Stimulated activated CD4-positive, alpha-beta T cell treated with anti-CD3 and anti-CD28 coated beads, Interleukin-4, amount 100 ng/mL, for 1 hour (primary cell): ENCODE data around the gene TTLL5.

Experiments used
- DNase-seq: peaks from one replicate; pipeline ENCODE4 v3.0.0-alpha.2; 2020

The TTLL5 gene, protein sequence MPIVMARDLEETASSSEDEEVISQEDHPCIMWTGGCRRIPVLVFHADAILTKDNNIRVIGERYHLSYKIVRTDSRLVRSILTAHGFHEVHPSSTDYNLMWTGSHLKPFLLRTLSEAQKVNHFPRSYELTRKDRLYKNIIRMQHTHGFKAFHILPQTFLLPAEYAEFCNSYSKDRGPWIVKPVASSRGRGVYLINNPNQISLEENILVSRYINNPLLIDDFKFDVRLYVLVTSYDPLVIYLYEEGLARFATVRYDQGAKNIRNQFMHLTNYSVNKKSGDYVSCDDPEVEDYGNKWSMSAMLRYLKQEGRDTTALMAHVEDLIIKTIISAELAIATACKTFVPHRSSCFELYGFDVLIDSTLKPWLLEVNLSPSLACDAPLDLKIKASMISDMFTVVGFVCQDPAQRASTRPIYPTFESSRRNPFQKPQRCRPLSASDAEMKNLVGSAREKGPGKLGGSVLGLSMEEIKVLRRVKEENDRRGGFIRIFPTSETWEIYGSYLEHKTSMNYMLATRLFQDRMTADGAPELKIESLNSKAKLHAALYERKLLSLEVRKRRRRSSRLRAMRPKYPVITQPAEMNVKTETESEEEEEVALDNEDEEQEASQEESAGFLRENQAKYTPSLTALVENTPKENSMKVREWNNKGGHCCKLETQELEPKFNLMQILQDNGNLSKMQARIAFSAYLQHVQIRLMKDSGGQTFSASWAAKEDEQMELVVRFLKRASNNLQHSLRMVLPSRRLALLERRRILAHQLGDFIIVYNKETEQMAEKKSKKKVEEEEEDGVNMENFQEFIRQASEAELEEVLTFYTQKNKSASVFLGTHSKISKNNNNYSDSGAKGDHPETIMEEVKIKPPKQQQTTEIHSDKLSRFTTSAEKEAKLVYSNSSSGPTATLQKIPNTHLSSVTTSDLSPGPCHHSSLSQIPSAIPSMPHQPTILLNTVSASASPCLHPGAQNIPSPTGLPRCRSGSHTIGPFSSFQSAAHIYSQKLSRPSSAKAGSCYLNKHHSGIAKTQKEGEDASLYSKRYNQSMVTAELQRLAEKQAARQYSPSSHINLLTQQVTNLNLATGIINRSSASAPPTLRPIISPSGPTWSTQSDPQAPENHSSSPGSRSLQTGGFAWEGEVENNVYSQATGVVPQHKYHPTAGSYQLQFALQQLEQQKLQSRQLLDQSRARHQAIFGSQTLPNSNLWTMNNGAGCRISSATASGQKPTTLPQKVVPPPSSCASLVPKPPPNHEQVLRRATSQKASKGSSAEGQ (N-terminal part only)

DNA sequence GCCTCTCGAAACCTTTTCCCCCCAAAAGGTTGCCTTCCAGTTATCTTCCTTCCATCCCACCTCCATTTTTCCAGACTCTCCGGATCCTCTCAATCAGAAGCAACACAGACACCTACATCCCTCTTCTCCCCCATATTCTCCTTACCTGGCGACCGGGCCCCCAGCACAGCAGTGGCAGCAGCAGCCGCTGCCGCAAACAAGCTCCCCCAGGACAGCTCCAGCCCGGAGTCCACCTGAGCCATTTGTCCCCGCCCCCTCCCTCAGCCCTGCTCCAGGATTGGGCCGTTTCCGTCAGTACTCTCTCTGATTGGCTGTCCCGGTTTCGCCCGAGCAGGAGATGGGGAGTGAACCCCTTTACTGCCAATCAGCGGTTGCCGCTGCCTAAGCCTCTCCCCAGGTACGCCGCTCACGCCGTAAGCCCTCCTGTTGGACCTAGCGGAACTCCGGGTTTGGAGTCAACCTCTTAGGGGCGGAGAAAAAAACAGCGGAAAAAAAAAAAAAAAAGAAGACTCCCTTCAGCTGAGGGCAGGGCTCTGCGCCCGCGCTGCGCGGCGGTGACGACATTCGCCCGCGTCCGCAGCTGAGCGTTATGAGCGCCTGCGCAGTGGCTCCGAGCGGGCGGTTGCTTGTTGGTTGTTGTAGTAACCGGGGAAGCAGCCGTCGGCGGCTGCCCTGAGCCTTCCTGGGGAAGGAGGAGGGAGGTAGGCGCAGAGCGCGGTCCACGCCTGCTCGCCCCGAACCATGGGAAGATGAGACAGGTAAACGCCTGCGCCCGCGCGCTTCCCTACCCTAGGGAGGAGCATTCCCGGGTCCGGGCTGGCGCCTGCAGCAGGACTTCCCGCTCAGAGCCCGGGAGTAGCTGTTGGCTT is at the start of gene TTLL5, which contains the start of gene ERG28:
Gene TTLL5, plus strand, starts transcription at position 617 of the 869 bp plus-strand sequence. CDS start 1,904 bp downstream, outside the sequence.
Gene ERG28, minus strand, starts transcription at position 247 of the 869 bp plus-strand sequence. CDS start 3,374 bp downstream, outside the sequence.
- peak; percentile 95 for DNase-seq

DNA sequence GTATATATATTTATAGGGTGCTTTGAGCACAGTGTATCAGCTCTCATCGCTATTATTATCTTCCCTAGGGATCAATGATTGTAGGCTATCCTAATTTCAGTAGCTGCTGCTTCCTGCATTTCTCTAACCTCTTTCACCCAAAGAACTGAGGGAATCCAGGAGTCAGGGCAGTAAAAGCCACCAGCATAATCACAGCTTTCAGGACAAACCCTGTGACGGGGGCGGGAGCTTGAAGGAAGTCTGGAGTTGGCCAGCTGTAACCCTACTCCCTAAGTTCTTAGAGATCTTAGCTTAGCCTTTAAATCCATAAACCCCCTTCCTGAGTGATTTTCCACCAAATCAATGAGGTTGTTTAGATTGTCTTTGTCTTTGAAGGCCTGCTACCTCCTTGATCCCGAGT is 48.9 kb upstream of the TTLL5 start:
- DNase-seq: no peak

DNA sequence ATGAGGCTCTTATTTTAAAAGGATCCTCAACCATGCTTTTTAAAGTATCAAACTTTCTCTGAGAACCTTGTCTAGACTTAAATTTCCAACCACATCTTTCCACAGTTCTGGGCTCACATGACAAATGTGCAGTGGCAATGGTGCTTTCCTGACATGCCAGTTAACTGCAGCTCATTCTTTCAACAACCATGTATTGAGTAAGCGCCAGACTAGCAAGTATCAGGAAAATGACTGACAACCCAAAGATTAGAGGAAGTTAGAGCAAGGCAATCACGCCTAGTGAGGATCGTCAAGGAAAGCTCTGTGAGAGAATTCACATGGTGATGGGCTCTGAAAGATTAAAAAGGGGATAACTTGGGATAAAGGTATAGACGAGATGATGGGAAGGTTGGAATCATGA is 46.9 kb upstream of the TTLL5 start:
- DNase-seq: no peak

DNA sequence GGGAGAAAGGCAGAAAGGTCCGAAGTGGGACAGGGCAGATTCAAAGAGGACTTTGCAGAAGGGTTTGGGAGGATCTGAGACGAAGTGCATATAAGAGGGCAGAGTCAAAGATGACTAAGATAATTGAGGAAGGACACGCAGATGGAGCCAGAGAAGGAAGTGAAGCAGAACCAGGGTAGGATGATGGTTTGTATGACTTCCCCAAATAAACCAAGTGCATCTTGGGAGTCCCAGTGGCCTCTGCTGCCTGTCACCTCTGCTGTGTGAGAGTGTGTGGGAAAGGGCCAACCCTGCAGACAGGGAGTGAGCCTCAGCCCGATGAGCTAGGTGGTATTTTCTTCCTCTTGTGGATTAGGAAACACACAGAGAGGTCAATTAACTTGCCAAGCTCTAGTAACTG is 45.8 kb upstream of the TTLL5 start:
- no peak for DNase-seq

DNA sequence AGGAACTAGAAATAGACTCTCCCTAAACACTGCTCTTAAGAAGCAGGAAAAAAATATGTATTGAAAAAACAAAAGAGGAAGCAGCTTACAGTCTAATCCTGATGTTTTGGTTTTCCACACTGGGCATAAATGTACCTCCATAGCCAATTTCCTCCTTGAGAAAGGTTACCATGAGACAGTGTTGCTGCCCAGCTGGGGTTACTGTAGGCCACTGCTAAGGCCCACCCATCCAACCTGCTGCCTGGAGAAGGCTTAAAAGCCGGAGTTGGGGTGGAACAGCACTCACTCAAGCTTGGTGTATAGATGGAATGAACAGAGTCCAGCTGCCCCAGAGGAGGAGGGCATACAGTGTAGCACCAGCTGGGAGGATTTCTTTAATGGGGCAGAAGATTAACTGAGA is 41.5 kb upstream of the TTLL5 start:
- no peak for DNase-seq

DNA sequence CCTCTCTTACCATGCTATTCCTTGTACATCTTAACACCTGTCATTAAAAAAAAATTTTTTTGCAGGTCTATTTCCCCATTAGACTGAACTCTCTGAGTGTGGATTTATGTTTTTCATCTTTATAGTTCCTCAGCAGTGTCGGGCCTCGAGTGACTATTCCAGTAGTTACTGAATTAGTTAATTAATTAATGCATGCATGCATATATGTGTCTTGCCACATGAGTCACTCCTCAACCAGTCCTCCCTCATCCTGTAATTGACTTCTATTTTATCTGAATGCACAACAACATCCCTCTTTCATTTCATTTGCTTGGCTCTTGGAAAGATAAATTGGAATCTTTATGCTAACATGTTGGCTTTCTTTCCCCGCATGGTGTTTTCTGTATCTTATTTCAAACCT is 36.0 kb upstream of the TTLL5 start:
- DNase-seq: no peak

DNA sequence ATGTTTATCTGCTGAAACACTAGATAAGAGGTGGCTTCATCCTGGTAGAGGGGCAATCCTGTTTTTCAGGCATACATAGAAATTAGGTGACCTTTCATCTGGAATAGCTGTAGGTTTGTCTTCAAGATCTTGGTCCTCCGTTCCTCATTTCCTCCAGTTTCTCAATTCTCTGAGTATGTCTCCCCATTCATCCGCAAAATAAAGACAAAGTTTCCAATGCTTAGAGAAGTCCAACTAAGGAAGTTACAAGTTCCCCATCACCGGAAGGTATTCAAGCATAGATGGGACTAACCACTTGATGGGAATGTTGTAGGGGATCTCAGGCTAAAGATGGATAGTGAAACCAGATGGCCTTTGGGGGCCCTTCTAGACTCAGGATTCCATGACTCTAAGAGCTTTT is 34.6 kb upstream of the TTLL5 start:
- no peak for DNase-seq

DNA sequence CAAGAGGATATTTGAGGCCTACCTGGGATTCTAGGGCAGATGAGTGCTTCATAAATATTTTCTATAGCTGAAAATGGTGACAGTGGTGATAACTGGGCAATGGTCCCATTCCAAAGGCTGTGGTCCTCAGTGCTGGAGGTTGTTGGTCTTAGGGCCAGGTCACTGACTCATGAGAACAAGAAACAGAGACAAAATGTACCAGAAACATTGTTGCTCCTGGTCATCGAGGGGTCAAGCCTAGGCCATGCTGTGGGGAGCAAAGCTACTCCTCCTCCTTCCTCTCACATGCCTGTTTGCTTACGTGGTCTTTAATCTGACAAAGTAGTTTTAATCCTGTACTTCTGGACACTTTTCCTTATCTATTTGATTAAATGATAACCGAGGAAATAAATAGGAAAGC is 34.2 kb upstream of the TTLL5 start:
- DNase-seq: no peak

DNA sequence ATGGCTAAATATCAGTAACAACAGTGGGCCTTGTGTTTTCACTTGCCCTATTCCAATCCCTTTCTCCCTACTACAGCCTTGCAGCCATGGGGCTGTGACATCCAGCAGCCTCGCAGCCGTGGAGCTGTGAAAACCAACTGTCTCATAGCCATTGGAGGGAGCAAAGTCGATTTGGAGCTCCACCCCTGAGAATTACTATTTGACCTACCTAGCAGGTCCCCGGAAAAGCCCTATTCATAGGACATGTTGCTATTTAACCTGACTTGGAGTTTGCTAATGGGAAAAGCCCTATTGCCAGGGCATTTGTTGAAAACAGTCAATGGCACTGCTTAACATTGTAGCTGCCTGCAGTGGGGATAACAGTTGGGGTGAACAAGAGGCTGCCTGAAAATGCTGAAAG is 33.6 kb upstream of the TTLL5 start:
- DNase-seq: no peak

DNA sequence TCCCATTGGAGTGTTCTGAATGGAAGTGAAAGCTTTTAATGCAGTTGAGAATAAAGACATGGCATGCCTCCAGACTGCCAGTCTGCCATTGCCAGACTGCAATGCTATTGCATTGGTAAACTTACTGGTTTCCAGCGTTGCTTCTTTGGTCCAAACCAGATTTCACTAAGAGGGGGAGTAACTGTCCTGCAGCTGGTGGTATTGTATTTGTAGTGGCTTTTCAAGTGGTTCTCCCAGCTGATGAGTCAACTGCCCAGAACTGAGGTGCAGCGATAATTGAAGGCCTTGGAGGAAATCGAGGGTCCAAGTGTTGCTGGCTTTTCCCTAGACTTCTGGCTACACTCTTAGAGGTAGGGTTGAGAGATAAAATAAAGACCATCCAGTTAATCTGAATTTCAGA is 32.2 kb upstream of the TTLL5 start:
- DNase-seq: no peak

DNA sequence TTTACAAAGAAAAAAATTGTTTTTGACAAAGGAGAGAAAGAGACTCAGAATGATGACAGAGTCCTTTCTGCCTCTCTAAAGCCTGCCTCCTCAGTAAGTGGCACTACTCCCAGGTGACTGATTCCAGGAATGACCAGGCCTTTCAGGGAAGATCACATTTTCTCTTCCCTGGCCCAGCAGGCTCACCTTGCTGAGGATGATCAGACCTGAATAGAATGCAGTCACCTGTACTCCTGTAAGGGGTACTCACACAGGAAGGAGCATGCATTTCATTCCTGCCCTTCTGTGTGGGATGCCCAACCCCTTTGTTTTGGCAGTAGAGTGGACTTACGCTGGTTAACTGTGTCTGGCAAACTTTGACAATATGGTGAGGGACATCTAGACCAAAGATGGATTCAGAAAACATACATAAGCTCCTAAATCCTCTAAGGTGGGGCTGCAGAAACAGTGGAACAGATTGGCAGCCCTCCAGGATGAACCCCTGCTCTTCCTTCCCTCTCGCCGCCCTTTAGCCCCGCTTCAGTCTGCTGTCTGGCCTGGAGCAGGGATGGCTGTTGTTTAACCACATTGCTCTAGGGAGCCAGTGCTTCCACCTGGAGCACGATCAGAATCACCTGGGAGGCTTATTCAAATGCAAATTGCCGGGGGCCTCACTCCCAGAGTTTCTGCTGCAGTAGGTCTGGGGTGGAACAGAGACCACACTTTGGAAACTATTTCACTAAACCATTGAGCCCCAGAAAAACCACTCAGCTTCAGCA is 30.2 kb upstream of the TTLL5 start:
- DNase-seq: no peak

DNA sequence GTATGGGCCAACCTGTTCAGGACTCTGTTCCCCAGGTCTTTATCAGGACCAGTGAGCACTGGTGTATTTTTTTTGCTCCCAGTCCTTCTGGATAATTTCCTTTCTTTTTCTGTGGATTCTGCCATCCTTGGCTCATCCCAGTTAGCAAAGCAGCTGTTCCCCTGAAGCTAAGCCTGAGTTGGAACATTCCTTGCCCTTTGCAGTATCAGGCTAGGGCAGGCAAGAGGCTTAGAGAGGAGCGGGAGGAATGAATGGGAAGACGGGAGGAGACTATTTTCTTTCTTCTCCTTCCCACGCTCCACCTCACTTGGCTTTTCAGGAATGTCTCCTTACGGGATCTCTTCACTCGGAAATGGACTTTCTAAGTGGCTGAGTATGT is 29.6 kb upstream of the TTLL5 start:
- no peak for DNase-seq

DNA sequence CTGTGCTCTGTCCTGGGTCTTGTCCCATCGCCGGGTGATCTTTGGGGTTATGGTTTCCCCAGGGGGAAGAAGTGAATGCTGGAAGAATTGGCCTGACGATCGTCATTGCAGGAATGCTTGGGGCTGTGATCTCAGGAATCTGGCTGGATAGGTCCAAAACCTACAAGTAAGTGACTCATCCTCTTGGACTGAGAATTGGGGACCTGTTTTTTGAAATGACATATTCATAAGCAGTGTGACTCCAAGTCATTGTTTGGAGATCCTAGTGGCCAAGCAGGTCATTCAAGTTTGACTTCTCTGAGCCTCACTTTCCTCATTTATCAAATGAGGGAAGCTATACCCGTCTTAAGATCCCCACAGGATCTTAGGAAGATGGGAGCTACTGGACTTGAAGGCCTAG is 26.2 kb upstream of the TTLL5 start:
- no peak for DNase-seq

DNA sequence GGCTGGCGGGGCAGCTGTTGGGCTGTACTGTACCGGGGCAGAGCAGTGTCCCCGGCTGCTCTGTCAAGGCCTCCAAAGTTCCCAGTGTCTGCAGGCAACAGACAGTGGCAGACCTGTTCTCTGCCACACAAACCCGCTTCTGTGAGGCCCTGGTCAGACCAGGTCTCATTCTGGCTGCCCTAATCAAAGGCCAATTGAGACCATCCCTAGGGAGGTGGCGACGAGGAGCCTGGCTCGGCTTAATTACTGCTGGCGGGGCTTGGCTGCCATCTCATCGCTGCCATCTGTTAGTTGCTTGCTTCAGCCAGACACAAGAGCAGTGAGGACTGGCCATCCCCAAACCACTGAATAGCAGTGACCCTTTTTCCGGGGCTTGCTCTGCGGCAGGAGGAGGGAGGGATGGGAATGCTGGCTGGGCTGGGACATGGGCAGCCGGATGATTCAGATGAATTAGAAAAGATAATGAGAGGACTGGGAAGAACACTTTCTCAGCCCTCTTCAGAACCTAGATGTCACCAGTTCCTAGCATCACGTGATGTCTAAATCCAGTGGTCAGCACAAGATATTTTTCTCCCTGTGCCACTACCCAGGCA is 24.9 kb upstream of the TTLL5 start:
- no peak for DNase-seq

DNA sequence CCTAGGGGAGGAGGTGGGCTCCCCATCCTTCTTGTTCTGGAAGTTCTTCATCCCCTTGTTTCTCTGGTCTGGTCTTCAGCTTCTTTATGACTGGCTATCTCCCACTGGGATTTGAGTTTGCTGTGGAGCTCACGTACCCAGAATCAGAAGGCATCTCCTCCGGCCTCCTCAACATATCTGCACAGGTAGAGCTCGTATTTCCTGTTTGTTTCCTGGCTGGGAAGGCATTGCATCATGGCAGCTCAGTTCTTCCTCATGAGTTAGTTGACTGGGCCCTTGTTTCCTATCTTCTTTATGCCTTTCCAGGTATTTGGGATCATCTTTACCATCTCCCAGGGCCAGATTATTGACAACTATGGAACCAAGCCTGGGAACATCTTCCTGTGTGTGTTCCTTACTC is 20.2 kb upstream of the TTLL5 start:
- DNase-seq: no peak

DNA sequence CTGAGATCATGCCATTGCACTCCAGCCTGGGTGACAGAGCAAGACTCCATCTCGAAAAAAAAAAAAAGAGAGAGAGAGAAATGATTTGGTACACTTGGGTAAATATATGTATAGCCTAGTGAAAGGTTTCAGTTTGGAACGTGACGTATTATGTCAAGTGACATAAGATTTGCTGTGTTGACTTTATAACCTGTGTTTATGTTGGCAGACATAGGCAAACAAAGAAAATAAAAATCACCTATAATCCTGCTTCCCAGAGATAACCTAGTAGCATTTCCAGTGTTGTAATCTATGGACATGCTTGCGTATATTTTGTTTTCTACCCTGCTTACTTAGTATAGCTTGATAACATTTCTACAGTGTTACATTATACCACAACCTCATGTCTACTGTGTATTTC is 17.1 kb upstream of the TTLL5 start:
- DNase-seq: no peak

DNA sequence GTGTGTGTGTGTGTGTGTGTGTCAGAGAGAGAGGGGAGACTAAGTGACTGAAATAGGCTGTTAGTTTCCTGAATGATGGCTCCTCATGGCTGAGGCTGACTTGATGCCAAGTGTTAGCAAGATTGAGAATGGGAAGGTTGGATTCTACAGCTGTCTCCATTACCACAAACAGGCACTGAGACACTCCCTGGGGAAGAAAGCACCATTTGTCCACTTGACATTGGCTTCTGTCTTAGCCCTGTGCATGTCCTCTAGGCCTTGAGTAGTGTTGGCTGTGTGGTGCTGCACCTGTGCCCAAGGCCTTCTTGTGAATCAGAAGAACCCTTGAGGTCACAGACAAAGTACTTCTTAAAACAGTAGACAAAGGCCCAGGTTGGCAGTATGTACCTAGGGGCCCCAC is 16.0 kb upstream of the TTLL5 start:
- DNase-seq: no peak

DNA sequence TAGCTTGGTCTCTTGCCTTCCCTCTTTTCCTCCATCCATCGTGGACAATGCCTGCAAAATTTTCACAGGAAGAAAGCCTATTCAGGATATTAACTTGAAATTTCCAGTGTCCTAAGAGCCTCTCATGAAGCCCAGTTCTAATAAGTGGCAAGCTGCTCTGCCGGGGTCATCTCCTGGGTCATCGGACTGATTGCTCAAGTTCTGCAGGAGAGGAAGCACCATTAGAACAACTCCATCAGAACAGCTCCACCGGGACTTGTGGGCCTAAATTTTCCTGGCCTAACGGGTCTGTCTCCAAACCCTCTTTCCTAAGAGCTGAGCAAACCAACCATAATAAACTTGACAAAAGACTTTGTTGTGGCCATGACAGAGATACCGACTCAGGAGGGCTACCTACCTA is 14.3 kb upstream of the TTLL5 start:
- no peak for DNase-seq

DNA sequence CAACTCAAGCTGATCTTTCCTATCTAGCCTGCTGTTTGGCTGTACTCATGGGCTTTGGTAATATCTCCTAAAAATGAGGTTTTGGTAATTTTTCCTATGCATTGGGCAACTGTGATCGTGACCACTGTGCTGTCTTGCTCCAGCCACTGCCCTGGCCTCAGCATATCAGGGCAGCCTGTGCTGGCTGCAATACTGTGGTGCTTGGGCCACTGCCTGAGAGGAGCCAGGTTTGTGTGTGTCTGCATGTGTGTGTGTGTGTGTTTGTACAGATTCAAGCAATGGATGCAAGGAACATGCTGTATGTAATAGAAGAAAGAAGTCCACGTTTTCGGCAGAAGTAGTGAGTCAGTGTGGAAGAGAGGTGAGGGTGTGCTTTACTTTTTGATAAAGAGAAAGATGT is 13.4 kb upstream of the TTLL5 start:
- no peak for DNase-seq

DNA sequence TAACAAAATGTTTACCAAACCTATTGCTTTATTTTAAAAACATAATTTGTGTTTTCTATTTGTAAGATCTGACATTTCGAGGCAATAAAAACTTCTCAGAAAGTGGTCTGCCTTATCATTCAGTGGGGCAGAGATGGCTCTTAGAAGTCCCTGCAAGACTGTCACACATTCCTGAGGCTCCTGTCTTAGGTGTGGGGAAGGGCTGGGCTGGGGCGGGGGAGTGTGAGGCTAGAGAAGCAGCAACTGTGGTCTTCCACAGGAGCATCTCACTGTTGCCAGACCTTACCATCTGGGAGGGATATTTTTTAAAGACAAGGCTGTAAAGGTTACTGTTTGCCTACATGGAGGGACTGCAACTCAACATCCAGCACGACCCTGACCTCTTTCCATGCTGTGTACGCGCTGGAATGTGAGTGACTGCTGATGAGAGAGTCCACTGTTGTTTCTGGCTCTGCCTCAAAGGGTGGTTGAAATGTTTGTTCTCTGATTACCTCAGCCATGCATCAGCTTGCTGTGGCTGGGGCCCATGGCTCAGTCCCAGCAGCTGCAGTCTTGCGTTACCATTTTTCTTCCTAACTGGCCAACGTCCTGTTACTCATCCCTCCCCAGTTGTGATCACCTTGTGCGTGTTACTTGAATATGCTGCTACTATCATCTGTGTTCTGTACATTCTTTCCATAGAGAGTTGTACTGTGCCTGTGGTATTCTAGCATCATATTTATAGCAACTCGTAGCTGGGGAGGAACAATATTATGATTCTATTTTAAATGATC is 12.8 kb upstream of the TTLL5 start:
- DNase-seq: no peak
